ENCODE results near the gene CSTF1. TPM values are rescaled to one million over a fixed set of nuclear protein-coding genes. Genes with fewer than 3 reads are reported as not detected.

Gene CSTF1
- total RNA-seq, 4 donors from 2014 or later = 4.8 to 28.9 (median 14.3) TPM

DNA sequence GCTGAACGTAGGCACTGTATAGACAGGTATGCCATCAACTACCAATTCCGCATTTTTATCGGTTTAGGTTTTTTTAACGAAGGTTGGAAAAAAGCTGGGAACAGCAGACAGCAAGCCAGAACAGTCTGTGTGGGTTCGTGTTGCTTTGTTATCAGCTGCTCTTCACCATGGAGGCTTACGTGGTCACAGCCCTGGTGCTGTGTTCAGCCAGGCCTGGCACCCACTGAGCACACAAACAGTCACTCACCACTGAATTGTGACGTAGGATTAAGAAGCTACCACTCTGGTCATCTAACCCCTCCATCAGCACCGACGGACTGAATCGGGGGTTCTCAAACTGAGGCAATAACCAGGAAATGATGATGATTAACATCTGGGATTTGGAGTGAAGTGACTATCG is 20.5 kb upstream of the CSTF1 start:
- H3K4me1 ChIP-seq = no peaks in the 10 kb centered on the region
- no peaks in the 10 kb centered on the region for H3K27me3 ChIP-seq
- no peaks in the 10 kb centered on the region for H3K9me3 ChIP-seq
- no peak overlapping the region for H3K27ac ChIP-seq
- TF ChIP-seq, protein P1, sequence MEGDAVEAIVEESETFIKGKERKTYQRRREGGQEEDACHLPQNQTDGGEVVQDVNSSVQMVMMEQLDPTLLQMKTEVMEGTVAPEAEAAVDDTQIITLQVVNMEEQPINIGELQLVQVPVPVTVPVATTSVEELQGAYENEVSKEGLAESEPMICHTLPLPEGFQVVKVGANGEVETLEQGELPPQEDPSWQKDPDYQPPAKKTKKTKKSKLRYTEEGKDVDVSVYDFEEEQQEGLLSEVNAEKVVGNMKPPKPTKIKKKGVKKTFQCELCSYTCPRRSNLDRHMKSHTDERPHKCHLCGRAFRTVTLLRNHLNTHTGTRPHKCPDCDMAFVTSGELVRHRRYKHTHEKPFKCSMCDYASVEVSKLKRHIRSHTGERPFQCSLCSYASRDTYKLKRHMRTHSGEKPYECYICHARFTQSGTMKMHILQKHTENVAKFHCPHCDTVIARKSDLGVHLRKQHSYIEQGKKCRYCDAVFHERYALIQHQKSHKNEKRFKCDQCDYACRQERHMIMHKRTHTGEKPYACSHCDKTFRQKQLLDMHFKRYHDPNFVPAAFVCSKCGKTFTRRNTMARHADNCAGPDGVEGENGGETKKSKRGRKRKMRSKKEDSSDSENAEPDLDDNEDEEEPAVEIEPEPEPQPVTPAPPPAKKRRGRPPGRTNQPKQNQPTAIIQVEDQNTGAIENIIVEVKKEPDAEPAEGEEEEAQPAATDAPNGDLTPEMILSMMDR (IDR thresholded peaks at IDR 0.05) = no peak
- no peak for TF ChIP-seq POLR2A (IDR thresholded peaks at IDR 0.05)
- H3K36me3 ChIP-seq = peaks cover 0 to 22% (median 0%) of the 10 kb centered on the region in 3 donors
- DNase-seq = no peak
- H3K4me3 ChIP-seq = no peak overlapping the region

DNA sequence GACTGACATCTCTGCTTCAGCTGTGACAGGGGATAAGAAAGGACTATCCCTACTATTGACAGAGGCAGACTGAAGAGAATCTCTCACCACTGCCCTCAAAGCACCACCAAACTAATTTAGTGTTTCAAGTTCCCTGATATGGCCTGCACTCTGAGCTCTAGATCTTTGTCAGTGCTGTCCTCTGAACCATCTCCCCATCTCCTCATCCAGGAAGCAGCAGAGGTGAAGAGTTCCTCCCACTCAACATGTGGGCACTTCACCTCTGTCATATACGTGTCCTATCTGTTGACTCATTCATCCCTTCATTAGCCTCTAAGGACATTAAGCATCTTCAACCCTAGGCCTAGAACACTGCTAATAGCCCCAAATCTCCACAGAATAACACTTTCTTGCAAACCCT is 19.6 kb upstream of the CSTF1 start:
- TF ChIP-seq, protein P1 (IDR thresholded peaks at IDR 0.05) = no peak
- TF ChIP-seq POLR2A (IDR thresholded peaks at IDR 0.05) = no peak
- no peaks in the 10 kb centered on the region for H3K9me3 ChIP-seq
- no peaks in the 10 kb centered on the region for H3K4me1 ChIP-seq
- H3K27ac ChIP-seq = no peak overlapping the region
- no peak overlapping the region for H3K4me3 ChIP-seq
- no peak for DNase-seq
- H3K27me3 ChIP-seq = no peaks in the 10 kb centered on the region
- H3K36me3 ChIP-seq = peaks cover 0 to 14% (median 0%) of the 10 kb centered on the region in 3 donors

DNA sequence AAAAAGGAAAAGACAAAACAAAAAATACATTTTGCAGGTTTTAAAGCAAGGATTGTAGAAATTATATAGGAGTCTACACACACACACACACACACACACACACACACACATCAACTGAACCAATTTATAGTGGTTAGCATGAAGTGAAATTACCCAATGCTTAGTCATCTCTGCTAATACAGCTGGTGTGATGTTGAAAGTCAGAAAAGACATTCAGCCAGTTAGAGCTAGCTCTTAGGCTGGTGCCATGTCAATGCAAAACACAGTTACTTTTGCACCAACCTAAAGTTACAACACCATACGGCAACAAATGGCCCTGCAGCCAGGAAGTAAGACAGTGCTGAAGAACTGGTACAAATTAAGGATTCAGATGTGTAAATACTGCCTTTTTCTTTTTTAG is 18.5 kb upstream of the CSTF1 start:
- no peak for DNase-seq
- TF ChIP-seq, protein P1 (IDR thresholded peaks at IDR 0.05) = no peak
- TF ChIP-seq POLR2A (IDR thresholded peaks at IDR 0.05) = no peak
- H3K27ac ChIP-seq = no peak overlapping the region
- H3K9me3 ChIP-seq = no peaks in the 10 kb centered on the region
- H3K36me3 ChIP-seq = peaks cover 0 to 14% (median 0%) of the 10 kb centered on the region in 3 donors
- no peak overlapping the region for H3K4me3 ChIP-seq
- H3K4me1 ChIP-seq = no peaks in the 10 kb centered on the region
- H3K27me3 ChIP-seq = no peaks in the 10 kb centered on the region

DNA sequence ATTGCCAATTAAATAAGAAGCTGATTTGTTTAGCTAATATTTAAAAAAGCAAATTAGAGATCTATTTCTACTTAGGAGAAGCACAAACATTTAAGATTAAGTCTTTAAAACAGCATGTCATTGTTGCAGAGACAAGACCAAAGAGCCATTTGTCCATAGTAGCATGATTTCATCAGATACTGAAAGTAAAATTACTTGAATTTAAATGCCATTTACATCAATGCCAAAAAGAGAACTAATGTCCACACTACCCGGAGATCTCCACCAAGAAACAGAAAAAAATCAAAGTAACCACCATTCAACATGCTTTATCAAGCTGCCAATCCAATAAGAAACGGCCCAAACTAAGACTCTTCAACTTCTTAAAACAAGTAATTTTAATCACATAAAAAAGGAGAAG is 16.1 kb upstream of the CSTF1 start:
- Histone ChIP-seq H3K27ac (no peak overlapping the region), H3K9me3 (no peaks in the 10 kb centered on the region), H3K27me3 (no peaks in the 10 kb centered on the region), H3K4me1 (no peaks in the 10 kb centered on the region), H3K36me3 (peaks cover 0 to 15% (median 0%) of the 10 kb centered on the region in 3 donors), H3K4me3 (no peak overlapping the region)
- TF ChIP-seq POLR2A (IDR thresholded peaks at IDR 0.05) = no peak
- TF ChIP-seq, protein P1 (IDR thresholded peaks at IDR 0.05) = no peak
- DNase-seq = no peak

DNA sequence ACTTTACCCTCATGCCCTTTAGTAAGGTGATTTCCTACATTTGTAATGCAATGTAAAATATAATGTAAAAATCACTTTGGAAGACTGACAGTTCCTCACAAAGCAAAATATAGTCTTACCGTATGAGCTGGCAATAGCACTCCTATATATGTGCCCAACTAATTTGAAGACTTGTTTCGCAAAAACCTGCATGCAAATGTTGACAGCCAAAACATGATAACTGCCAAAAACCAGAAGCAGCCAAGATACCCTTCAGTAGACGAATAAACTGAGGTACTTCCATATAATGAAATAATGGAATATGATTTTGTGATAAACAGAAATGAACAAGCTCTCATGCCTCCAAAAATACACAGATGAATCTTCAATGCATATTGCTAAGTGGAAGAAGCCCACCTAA is 14.1 kb upstream of the CSTF1 start:
- TF ChIP-seq, protein P1 (IDR thresholded peaks at IDR 0.05) = no peak
- TF ChIP-seq POLR2A (IDR thresholded peaks at IDR 0.05) = no peak

DNA sequence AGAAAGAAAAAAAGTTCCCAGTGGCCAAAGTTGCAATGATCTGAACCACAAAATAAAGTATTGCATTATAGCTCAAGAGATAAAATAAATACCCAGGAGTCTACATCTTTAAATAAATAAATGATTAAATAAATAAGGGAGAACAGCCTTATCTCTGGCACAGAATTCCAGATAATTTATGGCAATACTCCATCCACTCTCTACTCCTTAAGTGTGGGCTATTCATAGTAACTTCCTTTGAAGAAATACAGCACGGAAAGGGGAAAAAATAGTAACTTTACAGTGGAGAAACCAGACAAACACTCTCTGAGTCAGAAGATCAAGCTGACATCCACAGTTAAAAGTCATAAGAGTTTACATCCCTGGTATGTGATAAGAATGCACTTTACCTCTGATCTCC is 12.1 kb upstream of the CSTF1 start:
- DNase-seq = no peak
- Histone ChIP-seq H3K4me3 (no peak overlapping the region), H3K9me3 (no peaks in the 10 kb centered on the region), H3K4me1 (no peaks in the 10 kb centered on the region), H3K27ac (no peak overlapping the region), H3K36me3 (peaks cover 0 to 18% (median 0%) of the 10 kb centered on the region in 3 donors), H3K27me3 (no peaks in the 10 kb centered on the region)
- TF ChIP-seq, protein P1 (IDR thresholded peaks at IDR 0.05) = no peak
- no peak for TF ChIP-seq POLR2A (IDR thresholded peaks at IDR 0.05)

More for the DNA sequence above, 14.1 kb upstream of the CSTF1 start:
- no peaks in the 10 kb centered on the region for H3K9me3 ChIP-seq
- H3K27me3 ChIP-seq = no peaks in the 10 kb centered on the region
- H3K27ac ChIP-seq = no peak overlapping the region
- no peak overlapping the region for H3K4me3 ChIP-seq
- H3K36me3 ChIP-seq = peaks cover 0 to 10% (median 0%) of the 10 kb centered on the region in 3 donors
- DNase-seq = no peak
- H3K4me1 ChIP-seq = no peaks in the 10 kb centered on the region

All from Peyer's patch (tissue), 4 donors.